ENCODE results near the gene WDR64.

- no peak for TF ChIP-seq HOXA7 (CRISPR knock-in tag; IDR thresholded peaks at IDR 0.05)
- no peak for TF ChIP-seq POLR2A (IDR thresholded peaks at IDR 0.05; ENCODE audit: low read length)
- TF ChIP-seq CTCF (IDR thresholded peaks at IDR 0.05): no peak
- no peak for TF ChIP-seq KDM5A (IDR thresholded peaks at IDR 0.05)
- no peak for TF ChIP-seq MYC (IDR thresholded peaks at IDR 0.05; ENCODE audit: borderline replicate concordance, low read length)
- no peak for TF ChIP-seq NR3C1 (IDR thresholded peaks at IDR 0.05)
- TF ChIP-seq RCOR1 (IDR thresholded peaks at IDR 0.05; ENCODE audit: low read depth, low read length): no peak
- no peak for TF ChIP-seq CHD2 (IDR thresholded peaks at IDR 0.05; ENCODE audit: low read length, partially characterized antibody)
- no peak for TF ChIP-seq EP300 (IDR thresholded peaks at IDR 0.05)
- TF ChIP-seq PBX3 (IDR thresholded peaks at IDR 0.05): no peak
- no peak for TF ChIP-seq ESRRA (IDR thresholded peaks at IDR 0.05; ENCODE audit: borderline replicate concordance, low read length)
- no peak for TF ChIP-seq NFE2L2 (conservative IDR thresholded peaks at IDR 0.05; ENCODE audit: low read length)
- TF ChIP-seq CEBPB (IDR thresholded peaks at IDR 0.05): no peak
Observed at GRCh38 chr1:241802863-241803262, 150.8 kb downstream of the WDR64 start.

Data from A549 (cell line).